ENCODE measurements around the gene L3MBTL2. TPM values are rescaled to one million over a fixed set of nuclear protein-coding genes. Genes with fewer than 3 reads are reported as not detected.
A peak's percentile ranks its signal among the peaks of the same experiment; 100 is the strongest.

The L3MBTL2 gene
- polyA plus RNA-seq, 3 donors, result 13.6 to 15.2 (median 14.0) TPM

- DNase-seq, result no peak
- peaks cover 0 to 4% (median 2%) of the 10 kb centered on the region in 3 donors for H3K27me3 Mint-ChIP-seq (ENCODE audit: low read depth in 3 of 3)
- peaks cover 84 to 99% of the 10 kb centered on the region in 2 donors for H3K36me3 Mint-ChIP-seq
- Histone ChIP-seq H3K27ac (ENCODE audit: low read depth in 1 of 2, low read length in 2 of 2) (no peak overlapping the region), H3K79me2 (ENCODE audit: insufficient read depth, low read length) (peaks cover 10% of the 10 kb centered on the region), H3K9ac (ENCODE audit: insufficient read depth, low read length, poor library complexity, severe bottlenecking) (no peak overlapping the region), H3K4me1 (ENCODE audit: control insufficient read depth in 1 of 2, insufficient read depth in 2 of 2, low read length in 2 of 2) (no peaks in the 10 kb centered on the region), H2AFZ (ENCODE audit: insufficient read depth, low read depth, low read length, poor library complexity, severe bottlenecking) (no peak overlapping the region), H3K9me3 (replicated peaks in 1 of 2; ENCODE audit: control insufficient read depth in 1 of 2, insufficient read depth in 1 of 2, low read length in 2 of 2) (no peaks in the 10 kb centered on the region), H3K36me3 (replicated peaks in 1 of 2; ENCODE audit: control insufficient read depth in 1 of 2, insufficient read depth in 2 of 2, low read length in 2 of 2) (peaks cover 95 to 100% of the 10 kb centered on the region in 2 donors), H3K4me2 (replicated peaks; ENCODE audit: extremely low read depth, low read length, poor library complexity, severe bottlenecking) (no peak overlapping the region), H3K27me3 (ENCODE audit: control insufficient read depth in 2 of 2, insufficient read depth in 2 of 2, low read length in 2 of 2) (no peaks in the 10 kb centered on the region), H4K20me1 (ENCODE audit: insufficient read depth, low read length) (peaks cover 4% of the 10 kb centered on the region), H3K4me3 (replicated peaks in 1 of 3; ENCODE audit: low read depth in 2 of 3, low read length in 3 of 3) (no peak overlapping the region)
- H3K4me1 Mint-ChIP-seq, result no peaks in the 10 kb centered on the region
- no peaks in the 10 kb centered on the region for H3K9me3 Mint-ChIP-seq
- 99% methylated on average over 7 of the region's 7 CpGs for WGBS (ENCODE audit: insufficient coverage)
- H3K4me3 Mint-ChIP-seq, result no peak overlapping the region
- intact Hi-C loops (cut with micrococcal nuclease), result no loop called here
- TF ChIP-seq CTCF (IDR thresholded peaks at IDR 0.05), result no peak
- H3K27ac Mint-ChIP-seq, result peak overlapping the region in 1 of 7 donors; percentile 42
Measured at GRCh38 chr22:41260871-41261270, 55.8 kb downstream of the L3MBTL2 start.

- no peak for TF ChIP-seq CTCF (IDR thresholded peaks at IDR 0.05)
- Histone ChIP-seq H3K9me3 (replicated peaks in 1 of 2; ENCODE audit: control insufficient read depth in 1 of 2, insufficient read depth in 1 of 2, low read length in 2 of 2) (no peaks in the 10 kb centered on the region), H3K79me2 (ENCODE audit: insufficient read depth, low read length) (peaks cover 10% of the 10 kb centered on the region), H4K20me1 (ENCODE audit: insufficient read depth, low read length) (peaks cover 4% of the 10 kb centered on the region), H3K4me2 (replicated peaks; ENCODE audit: extremely low read depth, low read length, poor library complexity, severe bottlenecking) (no peak overlapping the region), H3K27ac (ENCODE audit: low read depth in 1 of 2, low read length in 2 of 2) (peak overlapping the region in 1 of 2 donors; percentile 26), H2AFZ (ENCODE audit: insufficient read depth, low read depth, low read length, poor library complexity, severe bottlenecking) (no peak overlapping the region), H3K36me3 (replicated peaks in 1 of 2; ENCODE audit: control insufficient read depth in 1 of 2, insufficient read depth in 2 of 2, low read length in 2 of 2) (peaks cover 92 to 100% of the 10 kb centered on the region in 2 donors), H3K4me1 (ENCODE audit: control insufficient read depth in 1 of 2, insufficient read depth in 2 of 2, low read length in 2 of 2) (no peaks in the 10 kb centered on the region), H3K4me3 (replicated peaks in 1 of 3; ENCODE audit: low read depth in 2 of 3, low read length in 3 of 3) (no peak overlapping the region), H3K27me3 (ENCODE audit: control insufficient read depth in 2 of 2, insufficient read depth in 2 of 2, low read length in 2 of 2) (no peaks in the 10 kb centered on the region), H3K9ac (ENCODE audit: insufficient read depth, low read length, poor library complexity, severe bottlenecking) (no peak overlapping the region)
- no peaks in the 10 kb centered on the region for H3K9me3 Mint-ChIP-seq
- H3K4me3 Mint-ChIP-seq, result no peak overlapping the region
- H3K27ac Mint-ChIP-seq, result peak overlapping the region in 3 of 7 donors; percentile 13 to 43 (median 16)
- peaks cover 0 to 4% (median 2%) of the 10 kb centered on the region in 3 donors for H3K27me3 Mint-ChIP-seq (ENCODE audit: low read depth in 3 of 3)
- 89% methylated on average over 12 of the region's 12 CpGs for WGBS (ENCODE audit: insufficient coverage)
- DNase-seq, result no peak
- H3K4me1 Mint-ChIP-seq, result no peaks in the 10 kb centered on the region
- intact Hi-C loops (cut with micrococcal nuclease), result no loop called here
- peaks cover 83 to 99% of the 10 kb centered on the region in 2 donors for H3K36me3 Mint-ChIP-seq
Measured at GRCh38 chr22:41261541-41262249, 56.6 kb downstream of the L3MBTL2 start.

All from CD14-positive monocyte (primary cell).